HepG2 (cell line): ENCODE measurements around the gene CARMIL3. TPM values are rescaled to one million over a fixed set of nuclear protein-coding genes. Genes with fewer than 3 reads are reported as not detected.

Experiments used
- CC2D1A ChIP-seq: sonication (generic); formaldehyde crosslinking; IDR thresholded peaks from 2 replicates; pipeline ENCODE4 v1.8.1; 2023; ENCODE audit warnings: mild to moderate bottlenecking, missing genetic modification reagents
- CCAR2 ChIP-seq: fragments of 200-400 bp; formaldehyde crosslinking; optimal IDR thresholded peaks from 2 replicates; pipeline ENCODE3; 2018; ENCODE audit warnings: low read depth, mild to moderate bottlenecking, low read length, moderate library complexity
- FOXM1 ChIP-seq: sonication (generic); formaldehyde crosslinking; IDR thresholded peaks from 2 replicates; pipeline ENCODE4 v1.5.0; 2020; ENCODE audit warnings: missing genetic modification reagents
- FOXP1 ChIP-seq, 2 experiments: fragments of 450-650 bp in 1 of 2; IDR thresholded peaks; 2 replicates each; pipeline ENCODE4 v1.6.1; 2017 to 2018; ENCODE audit warnings: antibody characterized with exemption in 1 of 2
- HMGA1 ChIP-seq: sonication (generic); formaldehyde crosslinking; conservative IDR thresholded peaks from 2 replicates; pipeline ENCODE4 v1.4.0; 2020; ENCODE audit warnings: missing genetic modification reagents
- MIER3 ChIP-seq: IDR thresholded peaks from 2 replicates; pipeline ENCODE4 v1.6.1; 2016; ENCODE audit warnings: missing compliant biosample characterization, borderline replicate concordance
- PHF5A ChIP-seq: IDR thresholded peaks from one replicate; pipeline ENCODE4 v1.6.1; 2018; ENCODE audit warnings: low read depth, missing genetic modification reagents; ENCODE audit not compliant: unreplicated experiment
- TOPORS ChIP-seq: sonication (generic); formaldehyde crosslinking; IDR thresholded peaks from 2 replicates; pipeline ENCODE4 v1.8.0; 2023; ENCODE audit warnings: mild to moderate bottlenecking, missing genetic modification reagents
- U2AF2 ChIP-seq: fragments of 200-400 bp; formaldehyde crosslinking; IDR thresholded peaks from 2 replicates; pipeline ENCODE4 v1.6.1; 2017; ENCODE audit warnings: low read depth, mild to moderate bottlenecking, low read length
- ZBTB38 ChIP-seq: sonication (generic); formaldehyde crosslinking; IDR thresholded peaks from 2 replicates; pipeline ENCODE4 v1.5.1; 2020; ENCODE audit warnings: mild to moderate bottlenecking, missing genetic modification reagents
- ZFP82 ChIP-seq: sonication (generic); formaldehyde crosslinking; IDR thresholded peaks from 2 replicates; pipeline ENCODE4 v1.5.1; 2020; ENCODE audit warnings: mild to moderate bottlenecking, missing genetic modification reagents, borderline replicate concordance
- ZNF326 ChIP-seq: sonication (generic); formaldehyde crosslinking; IDR thresholded peaks from 2 replicates; pipeline ENCODE4 v1.4.0; 2020; ENCODE audit warnings: missing genetic modification reagents, borderline replicate concordance
- polyA plus RNA-seq, 8 experiments: library from polyadenylated mRNA; depleted of rRNA in 3 of 8; stranded (reverse) in 7 of 8; unstranded in 1 of 8; fragments of >200 nt; fragmentation: Illumina TruSeq in 4 of 8; extraction: Trizol in 4 of 8; gene quantifications; 2 replicates each; pipeline versions ENCODE4 v1.2.1 to v1.2.3, GENCODE V29; 2011 to 2016; ENCODE audit warnings: low read depth in 4 of 8, missing spikeins in 1 of 8, mixed read lengths in 1 of 8; ENCODE audit not compliant: insufficient read depth in 1 of 8
- total RNA-seq, 5 experiments: library from RNA; depleted of rRNA; stranded (reverse); fragments of >200 nt; fragmentation: Illumina TruSeq; extraction: Trizol; gene quantifications; 2 replicates each; pipeline ENCODE4 v1.2.3, GENCODE V29; 2016; ENCODE audit warnings: low read depth in 1 of 5
- TF ChIP-seq, protein P1 (sequence below): sonication (generic); formaldehyde crosslinking; IDR thresholded peaks from 2 replicates; pipeline ENCODE4 v1.4.0; 2020; ENCODE audit warnings: low read depth, missing genetic modification reagents
- TF ChIP-seq, protein P2 (sequence below): sonication (generic); formaldehyde crosslinking; IDR thresholded peaks from 2 replicates; pipeline ENCODE4 v1.4.0; 2020; ENCODE audit warnings: missing genetic modification reagents
- TF ChIP-seq, protein P3 (sequence below): IDR thresholded peaks from 2 replicates; pipeline ENCODE4 v1.6.1; 2016
- TF ChIP-seq, protein P4 (sequence below): sonication (generic); formaldehyde crosslinking; IDR thresholded peaks from 2 replicates; pipeline ENCODE4 v1.8.0; 2022; ENCODE audit warnings: mild to moderate bottlenecking, missing genetic modification reagents, moderate library complexity
- TF ChIP-seq, protein P5 (sequence below): sonication (generic); formaldehyde crosslinking; conservative IDR thresholded peaks from 2 replicates; pipeline ENCODE4 v1.5.0; 2020; ENCODE audit warnings: missing genetic modification reagents

The CARMIL3 gene
- total and polyA plus RNA-seq, 2 of the 13 experiments (the other 11 are each of a cell fraction or from before 2014, with no cell fraction given), result 0.27 to 0.55 TPM

DNA sequence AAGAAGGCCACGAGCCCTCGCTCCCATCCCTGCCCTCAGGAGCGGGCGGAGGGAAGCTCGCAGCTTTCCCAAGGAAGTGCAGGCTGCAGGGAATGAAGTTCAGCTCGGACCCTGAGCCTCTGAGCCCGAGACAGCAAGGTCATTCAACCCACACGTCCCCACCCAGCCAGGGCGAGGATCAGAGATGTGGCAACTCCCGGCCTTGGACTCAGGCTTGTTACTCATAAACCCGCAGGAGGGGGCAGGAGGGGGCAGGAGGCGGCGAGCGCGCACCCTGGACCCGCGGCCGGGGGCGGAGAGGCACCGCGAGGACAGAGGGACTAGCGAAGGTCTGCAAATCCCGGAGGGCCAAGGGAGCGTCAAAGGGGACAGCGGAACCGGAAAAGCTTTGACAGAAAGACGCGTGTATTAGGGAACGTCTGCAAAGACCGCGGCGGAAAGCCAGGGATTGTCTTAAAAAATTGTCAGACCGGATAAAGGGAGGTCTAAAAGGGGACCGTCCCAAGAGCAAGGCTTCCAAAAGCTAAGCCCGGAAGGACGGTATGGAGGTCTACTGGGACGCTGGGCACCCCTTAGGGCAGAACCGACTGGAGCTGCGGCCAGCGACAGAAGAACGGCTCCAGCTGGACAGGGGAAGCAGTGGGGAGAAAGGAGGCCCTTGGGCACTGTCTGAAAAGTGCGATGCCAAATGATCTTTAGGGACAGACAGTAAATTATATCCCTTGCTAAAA is 62.2 kb downstream of the CARMIL3 start (continued):
- TF ChIP-seq CC2D1A, result no peak
- 0 out of 2 replicates have a peak, but pooled peaks have one; percentile 96 for TF ChIP-seq HMGA1 (CRISPR knock-in tag)
- TF ChIP-seq MIER3, result peak; percentile 99
- TF ChIP-seq, protein P1, sequence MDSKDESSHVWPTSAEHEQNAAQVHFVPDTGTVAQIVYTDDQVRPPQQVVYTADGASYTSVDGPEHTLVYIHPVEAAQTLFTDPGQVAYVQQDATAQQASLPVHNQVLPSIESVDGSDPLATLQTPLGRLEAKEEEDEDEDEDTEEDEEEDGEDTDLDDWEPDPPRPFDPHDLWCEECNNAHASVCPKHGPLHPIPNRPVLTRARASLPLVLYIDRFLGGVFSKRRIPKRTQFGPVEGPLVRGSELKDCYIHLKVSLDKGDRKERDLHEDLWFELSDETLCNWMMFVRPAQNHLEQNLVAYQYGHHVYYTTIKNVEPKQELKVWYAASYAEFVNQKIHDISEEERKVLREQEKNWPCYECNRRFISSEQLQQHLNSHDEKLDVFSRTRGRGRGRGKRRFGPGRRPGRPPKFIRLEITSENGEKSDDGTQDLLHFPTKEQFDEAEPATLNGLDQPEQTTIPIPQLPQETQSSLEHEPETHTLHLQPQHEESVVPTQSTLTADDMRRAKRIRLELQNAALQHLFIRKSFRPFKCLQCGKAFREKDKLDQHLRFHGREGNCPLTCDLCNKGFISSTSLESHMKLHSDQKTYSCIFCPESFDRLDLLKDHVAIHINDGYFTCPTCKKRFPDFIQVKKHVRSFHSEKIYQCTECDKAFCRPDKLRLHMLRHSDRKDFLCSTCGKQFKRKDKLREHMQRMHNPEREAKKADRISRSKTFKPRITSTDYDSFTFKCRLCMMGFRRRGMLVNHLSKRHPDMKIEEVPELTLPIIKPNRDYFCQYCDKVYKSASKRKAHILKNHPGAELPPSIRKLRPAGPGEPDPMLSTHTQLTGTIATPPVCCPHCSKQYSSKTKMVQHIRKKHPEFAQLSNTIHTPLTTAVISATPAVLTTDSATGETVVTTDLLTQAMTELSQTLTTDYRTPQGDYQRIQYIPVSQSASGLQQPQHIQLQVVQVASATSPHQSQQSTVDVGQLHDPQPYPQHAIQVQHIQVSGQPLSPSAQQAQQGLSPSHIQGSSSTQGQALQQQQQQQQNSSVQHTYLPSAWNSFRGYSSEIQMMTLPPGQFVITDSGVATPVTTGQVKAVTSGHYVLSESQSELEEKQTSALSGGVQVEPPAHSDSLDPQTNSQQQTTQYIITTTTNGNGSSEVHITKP (CRISPR knock-in tag), result peak; percentile 92; the same call in 1 of the 2 replicates
- TF ChIP-seq, protein P2, sequence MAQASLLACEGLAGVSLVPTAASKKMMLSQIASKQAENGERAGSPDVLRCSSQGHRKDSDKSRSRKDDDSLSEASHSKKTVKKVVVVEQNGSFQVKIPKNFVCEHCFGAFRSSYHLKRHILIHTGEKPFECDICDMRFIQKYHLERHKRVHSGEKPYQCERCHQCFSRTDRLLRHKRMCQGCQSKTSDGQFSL (CRISPR knock-in tag), result peak; percentile 78; the same call in 1 of the 2 replicates
- TF ChIP-seq, protein P3, sequence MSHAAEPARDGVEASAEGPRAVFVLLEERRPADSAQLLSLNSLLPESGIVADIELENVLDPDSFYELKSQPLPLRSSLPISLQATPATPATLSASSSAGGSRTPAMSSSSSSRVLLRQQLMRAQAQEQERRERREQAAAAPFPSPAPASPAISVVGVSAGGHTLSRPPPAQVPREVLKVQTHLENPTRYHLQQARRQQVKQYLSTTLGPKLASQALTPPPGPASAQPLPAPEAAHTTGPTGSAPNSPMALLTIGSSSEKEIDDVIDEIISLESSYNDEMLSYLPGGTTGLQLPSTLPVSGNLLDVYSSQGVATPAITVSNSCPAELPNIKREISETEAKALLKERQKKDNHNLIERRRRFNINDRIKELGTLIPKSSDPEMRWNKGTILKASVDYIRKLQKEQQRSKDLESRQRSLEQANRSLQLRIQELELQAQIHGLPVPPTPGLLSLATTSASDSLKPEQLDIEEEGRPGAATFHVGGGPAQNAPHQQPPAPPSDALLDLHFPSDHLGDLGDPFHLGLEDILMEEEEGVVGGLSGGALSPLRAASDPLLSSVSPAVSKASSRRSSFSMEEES, result peak; percentile 91
- TF ChIP-seq FOXP1 (IDR thresholded peaks at IDR 0.05), result peak; percentile 67; the same call in 1 of the 2 replicates
- peak; percentile 95 for TF ChIP-seq FOXP1 (CRISPR knock-in tag; IDR thresholded peaks at IDR 0.05)
- peak; percentile 65; the same call in 1 of the 2 replicates for TF ChIP-seq FOXM1 (CRISPR knock-in tag)
- TF ChIP-seq PHF5A (CRISPR knock-in tag), result peak; percentile 98
- no peak for TF ChIP-seq CCAR2
- TF ChIP-seq, protein P4, sequence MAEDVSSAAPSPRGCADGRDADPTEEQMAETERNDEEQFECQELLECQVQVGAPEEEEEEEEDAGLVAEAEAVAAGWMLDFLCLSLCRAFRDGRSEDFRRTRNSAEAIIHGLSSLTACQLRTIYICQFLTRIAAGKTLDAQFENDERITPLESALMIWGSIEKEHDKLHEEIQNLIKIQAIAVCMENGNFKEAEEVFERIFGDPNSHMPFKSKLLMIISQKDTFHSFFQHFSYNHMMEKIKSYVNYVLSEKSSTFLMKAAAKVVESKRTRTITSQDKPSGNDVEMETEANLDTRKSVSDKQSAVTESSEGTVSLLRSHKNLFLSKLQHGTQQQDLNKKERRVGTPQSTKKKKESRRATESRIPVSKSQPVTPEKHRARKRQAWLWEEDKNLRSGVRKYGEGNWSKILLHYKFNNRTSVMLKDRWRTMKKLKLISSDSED, result no peak; the same call in 1 of the 2 replicates
- peak; percentile 98 for TF ChIP-seq ZBTB38
- TF ChIP-seq, protein P5, sequence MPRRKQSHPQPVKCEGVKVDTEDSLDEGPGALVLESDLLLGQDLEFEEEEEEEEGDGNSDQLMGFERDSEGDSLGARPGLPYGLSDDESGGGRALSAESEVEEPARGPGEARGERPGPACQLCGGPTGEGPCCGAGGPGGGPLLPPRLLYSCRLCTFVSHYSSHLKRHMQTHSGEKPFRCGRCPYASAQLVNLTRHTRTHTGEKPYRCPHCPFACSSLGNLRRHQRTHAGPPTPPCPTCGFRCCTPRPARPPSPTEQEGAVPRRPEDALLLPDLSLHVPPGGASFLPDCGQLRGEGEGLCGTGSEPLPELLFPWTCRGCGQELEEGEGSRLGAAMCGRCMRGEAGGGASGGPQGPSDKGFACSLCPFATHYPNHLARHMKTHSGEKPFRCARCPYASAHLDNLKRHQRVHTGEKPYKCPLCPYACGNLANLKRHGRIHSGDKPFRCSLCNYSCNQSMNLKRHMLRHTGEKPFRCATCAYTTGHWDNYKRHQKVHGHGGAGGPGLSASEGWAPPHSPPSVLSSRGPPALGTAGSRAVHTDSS, result 0 out of 2 replicates have a peak, but pooled peaks have one; percentile 18
- 0 out of 2 replicates have a peak, but pooled peaks have one; percentile 12 for TF ChIP-seq ZNF326 (CRISPR knock-in tag)
- no peak; the same call in 1 of the 2 replicates for TF ChIP-seq U2AF2
- TF ChIP-seq TOPORS (CRISPR knock-in tag), result peak; percentile 82; the same call in 1 of the 2 replicates
- no peak for TF ChIP-seq ZFP82 (CRISPR knock-in tag)
